Stimulated activated CD4-positive, alpha-beta T cell treated with anti-CD3 and anti-CD28 coated beads, Interleukin-1b, Interleukin-23, amount 100 ng/mL, for 24 hours (primary cell): ENCODE measurements around the gene STIM2.
"Not testable (repeated sequence)": the region's sequence is repeated elsewhere in the genome, so short reads cannot be mapped to it uniquely, and the experiment has no call there.

Experiments used
- DNase-seq, 4 experiments: peaks; one replicate each; pipeline ENCODE4 v3.0.0-alpha.2; 2020; ENCODE audit warnings: low read depth in 4 of 4, low spot score in 1 of 4

STIM2 gene

GRCh38 chr4:26947318-26947717 lies 86.7 kb downstream of the STIM2 start:
- no peak for DNase-seq

GRCh38 chr4:26950446-26950845 lies 89.8 kb downstream of the STIM2 start:
- DNase-seq, result no peak

DNA sequence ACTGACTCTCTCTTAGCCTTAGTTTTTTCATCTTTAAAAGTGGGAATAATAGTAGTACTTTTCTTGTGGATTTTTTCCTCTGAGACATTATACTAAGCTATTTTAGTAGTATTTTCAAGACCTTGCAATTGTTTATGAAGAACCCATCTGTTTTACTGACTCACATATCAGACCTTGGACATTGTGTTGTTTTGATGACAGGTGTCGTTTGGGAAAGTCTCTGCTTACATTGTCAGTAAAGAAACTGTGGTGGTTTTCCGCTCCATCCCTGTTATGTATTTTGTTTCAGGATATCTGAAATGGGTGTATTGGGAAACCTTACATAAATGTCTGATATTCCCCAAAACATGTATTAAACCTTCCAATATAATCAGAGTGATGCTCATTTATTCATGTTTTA lies 92.2 kb downstream of the STIM2 start:
- no peak for DNase-seq

GRCh38 chr4:26953366-26953765 lies 92.7 kb downstream of the STIM2 start:
- no peak for DNase-seq

DNA sequence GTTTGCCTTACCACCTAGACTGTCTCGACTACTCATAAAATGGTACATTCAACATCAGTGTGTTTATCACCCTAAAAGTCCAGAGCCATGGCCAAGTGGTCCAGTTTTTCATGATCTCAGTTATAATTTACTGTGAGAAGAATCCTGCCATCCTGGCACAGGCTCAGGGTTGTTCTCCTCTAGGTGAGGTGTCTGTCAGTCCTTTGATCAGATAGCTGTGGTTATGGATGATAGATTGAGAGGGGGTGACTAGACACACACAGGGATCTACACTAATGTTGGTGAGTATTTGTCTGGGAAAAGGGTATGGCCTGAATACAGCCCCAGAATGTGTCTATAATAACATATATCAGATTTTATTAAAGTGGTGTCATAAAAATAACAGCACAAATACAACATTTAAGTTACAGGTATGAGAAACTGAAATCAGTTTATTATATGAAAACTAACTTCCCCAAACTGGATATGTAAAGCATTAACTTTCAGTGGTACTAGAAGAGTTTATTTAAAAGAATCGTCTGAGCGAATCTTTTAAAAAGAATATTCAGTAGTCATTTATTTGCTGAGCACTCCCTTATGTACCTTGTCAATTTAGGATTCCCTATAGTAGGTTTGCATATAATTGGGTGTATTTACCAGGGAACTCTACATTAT lies 93.3 kb downstream of the STIM2 start:
- no peak for DNase-seq

- DNase-seq, result no peak
Observed at GRCh38 chr4:26955241-26955640, 94.6 kb downstream of the STIM2 start.

DNA sequence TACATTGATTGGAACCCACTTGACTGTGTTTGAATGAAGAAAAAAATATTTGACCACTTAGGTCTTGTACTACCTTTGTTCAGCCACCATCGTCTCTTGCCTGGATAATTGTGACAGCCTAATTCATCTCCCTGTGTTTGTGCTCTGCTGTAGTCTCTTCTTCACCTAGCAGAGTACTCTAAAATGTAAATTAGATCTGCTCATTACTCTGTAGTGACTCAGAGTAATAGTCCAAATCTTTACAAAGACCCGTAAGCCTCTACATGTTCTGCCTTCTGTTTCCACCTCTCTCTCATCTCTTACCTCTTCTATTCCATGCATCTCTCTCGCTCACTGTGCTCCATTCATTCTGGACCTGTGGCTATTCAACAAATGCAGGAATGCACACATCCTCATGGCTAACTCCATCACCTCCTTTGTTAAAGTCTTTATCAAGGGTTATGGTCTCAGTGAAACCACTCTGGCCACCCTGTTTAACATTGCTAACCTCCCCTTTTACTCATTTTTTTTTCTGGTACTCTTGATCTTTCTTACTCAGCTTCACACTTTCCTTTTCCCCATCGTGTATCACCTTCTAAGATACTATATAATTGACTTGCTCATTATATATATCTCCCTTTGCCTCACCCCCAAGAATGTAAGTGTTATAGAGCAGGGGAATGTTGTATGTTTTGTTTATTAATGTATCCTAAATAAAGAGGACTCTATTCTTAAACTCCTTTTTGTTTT lies 98.4 kb downstream of the STIM2 start:
- no peak for DNase-seq

DNA sequence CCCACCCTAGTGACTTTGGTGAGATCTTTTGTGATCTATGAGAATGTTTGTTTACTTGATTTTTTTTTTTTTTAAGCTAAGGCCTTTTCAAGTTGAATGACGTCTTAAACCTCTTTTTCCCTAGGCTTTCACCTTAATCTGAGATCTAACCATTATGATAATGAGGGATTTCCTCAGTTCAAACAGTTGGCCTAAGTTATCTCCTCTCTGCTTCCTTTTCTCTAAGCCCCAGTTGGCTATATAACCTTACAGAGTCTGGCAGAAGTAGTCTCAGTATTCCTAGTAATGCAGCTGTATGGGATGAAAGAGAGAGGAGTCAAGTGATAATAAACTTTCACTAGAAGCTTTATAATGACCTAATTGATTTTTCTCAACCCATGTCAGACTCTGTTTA lies 99.0 kb downstream of the STIM2 start:
- no peak for DNase-seq

GRCh38 chr4:26962720-26963119 lies 102.1 kb downstream of the STIM2 start:
- DNase-seq, result no peak

DNA sequence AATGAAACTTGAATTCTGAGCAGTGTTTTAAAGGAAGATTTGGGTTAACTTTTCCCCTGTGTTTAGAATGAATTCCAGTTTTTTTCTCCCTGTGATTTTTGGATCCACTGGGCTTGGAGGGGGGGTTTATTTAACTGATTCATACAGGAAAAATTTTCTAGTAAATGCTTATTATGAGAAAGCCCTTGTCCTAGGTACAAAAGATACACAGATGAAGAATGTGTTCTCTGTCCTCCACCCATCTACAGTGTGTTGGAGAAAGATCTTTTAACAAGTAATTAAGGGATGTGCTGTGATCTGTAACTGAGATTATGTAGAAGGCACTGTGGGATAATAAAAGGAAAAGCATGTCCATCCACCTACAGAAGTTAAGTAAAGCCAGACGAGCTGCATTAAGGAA lies 103.9 kb downstream of the STIM2 start:
- DNase-seq, result no peak

DNA sequence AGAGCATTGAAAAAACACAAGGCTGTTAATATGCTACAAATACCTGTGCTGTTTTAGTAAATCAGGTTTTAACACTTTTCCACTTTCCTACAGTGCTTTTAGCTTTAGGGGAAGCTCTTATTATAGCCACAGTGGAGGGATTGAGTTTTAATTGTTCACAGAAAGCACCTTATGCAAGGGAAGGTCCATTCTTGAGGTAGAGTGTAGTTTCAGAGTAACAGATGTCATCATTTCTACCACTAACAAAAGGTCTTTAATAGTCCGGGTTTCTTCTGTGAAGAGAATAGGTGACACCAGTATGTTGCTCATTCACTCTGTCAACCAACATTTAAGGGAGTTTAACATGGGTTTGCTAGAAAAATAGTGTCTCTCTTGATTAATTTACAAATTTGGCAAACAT lies 104.4 kb downstream of the STIM2 start:
- no peak for DNase-seq

DNA sequence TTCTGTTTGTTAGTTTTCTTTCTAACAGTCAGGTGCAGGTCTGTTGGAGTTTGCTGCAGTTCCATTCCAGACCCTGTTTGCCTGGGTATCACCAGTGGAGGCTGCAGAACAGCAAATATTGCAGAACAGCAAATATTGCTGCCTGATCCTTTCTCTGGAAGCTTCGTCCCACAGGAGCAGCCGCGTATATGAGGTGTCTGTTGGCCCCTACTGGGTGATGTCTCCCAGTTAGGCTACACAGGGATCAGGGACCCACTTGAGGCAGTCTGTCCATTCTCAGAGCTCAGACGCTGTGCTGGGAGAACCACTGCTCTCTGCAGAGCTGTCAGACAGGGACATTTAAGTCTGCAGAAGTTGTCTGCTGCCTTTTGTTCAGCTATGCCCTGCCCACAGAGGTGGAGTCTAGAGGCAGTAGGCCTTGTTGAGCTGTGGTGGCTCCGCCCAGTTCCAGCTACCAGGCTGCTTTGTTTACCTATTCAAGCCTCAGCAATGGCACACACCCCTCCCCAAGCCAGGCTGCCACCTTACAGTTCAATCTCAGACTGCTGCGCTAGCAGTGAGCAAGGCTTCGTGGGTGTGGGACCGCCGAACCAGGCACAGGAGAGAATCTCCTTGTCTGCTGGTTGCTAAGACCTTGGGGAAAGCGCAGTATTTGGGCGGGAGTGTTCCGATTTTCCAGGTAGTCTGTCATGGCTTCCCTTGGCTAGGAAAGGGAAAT lies 115.0 kb downstream of the STIM2 start:
- DNase-seq, result not testable (repeated sequence)

DNA sequence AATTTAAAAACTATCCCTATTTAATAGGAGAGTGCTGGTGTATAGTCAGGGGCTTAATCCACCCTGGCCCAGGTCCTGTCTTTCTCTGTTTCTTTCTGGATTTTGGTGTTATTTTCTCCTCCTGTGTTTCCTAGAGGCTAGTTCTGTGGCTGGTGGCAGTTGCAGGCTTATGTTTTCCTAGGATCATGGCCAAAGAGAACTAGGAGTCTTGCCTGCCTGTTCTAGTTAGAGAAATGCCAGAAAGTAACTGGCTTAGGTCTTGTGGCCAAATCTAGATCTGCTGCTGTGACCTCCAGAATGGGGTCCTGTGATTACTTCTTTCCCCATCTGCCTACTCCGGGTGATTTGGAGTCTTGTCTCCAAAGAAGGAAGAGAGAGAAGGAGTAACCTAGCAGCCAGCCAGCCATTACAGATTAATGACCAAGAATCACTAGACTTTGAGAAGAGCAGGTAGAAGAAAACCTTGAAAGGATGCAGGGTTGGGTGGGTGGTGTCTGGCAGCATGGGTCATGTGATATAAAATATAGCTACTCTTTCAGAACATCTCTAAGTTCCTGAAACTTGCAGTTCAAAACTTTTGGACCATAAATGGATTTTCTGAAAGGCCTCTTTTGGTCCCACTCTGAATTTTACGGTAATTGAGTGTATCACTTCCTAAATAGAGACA lies 117.9 kb downstream of the STIM2 start:
- DNase-seq, result no peak

DNA sequence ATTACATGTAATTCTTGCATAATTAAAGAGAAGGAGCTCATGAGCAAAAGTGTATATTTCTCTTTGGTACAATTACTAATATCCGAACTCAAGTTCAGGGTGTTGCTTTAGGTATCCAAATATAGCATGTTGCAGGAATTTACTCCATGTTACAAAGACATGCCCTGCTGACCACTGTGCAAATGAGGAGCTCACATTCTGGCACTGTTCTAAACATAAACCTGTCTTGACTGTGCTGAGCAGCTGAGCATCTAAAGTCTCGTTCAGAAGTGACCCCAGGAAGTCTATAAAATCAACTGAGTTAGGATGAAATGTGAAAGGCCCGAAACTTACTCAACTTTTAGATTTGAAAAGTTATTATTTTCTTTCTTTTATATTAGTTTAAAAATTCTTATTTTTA lies 124.3 kb downstream of the STIM2 start:
- no peak for DNase-seq

DNA sequence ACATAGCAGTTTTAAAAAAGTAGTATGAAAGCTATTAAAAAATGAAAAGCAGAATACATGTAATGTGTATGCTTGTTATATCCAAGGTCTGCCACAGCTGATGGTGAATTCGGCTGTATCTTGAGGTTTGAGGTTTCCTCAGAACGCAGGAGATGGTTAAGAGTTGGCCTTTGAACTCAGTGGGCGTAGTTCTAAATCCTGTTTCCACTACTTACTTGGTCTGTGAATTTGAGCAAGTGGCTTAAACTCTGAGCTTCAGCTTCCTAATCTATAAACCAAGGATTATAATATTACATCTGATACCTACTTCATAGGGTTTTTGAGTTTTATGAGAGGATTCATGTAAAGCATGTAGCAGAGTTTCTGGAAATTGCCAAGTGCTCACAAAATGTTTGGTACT lies 125.2 kb downstream of the STIM2 start:
- no peak for DNase-seq

- no peak for DNase-seq
Observed at GRCh38 chr4:26987191-26987590, 126.5 kb downstream of the STIM2 start.

DNA sequence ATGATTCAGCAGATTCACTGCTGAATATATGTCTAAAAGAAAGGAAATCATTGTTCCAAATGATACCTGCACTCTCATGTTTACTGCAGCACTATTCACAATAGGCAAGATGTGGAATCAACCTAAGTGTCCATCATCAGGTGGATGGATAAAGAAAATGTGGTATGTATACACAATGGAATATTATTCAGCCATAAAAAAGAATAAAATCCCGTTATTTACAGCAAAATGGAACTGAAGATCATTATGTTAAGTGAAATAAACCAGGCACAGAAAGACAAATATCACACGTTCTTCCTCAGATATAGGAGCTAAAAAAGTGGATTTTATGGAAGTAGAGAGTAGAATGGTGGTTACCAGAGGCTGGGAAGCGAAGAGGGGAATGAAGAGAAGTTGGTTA lies 130.4 kb downstream of the STIM2 start:
- no peak for DNase-seq

DNA sequence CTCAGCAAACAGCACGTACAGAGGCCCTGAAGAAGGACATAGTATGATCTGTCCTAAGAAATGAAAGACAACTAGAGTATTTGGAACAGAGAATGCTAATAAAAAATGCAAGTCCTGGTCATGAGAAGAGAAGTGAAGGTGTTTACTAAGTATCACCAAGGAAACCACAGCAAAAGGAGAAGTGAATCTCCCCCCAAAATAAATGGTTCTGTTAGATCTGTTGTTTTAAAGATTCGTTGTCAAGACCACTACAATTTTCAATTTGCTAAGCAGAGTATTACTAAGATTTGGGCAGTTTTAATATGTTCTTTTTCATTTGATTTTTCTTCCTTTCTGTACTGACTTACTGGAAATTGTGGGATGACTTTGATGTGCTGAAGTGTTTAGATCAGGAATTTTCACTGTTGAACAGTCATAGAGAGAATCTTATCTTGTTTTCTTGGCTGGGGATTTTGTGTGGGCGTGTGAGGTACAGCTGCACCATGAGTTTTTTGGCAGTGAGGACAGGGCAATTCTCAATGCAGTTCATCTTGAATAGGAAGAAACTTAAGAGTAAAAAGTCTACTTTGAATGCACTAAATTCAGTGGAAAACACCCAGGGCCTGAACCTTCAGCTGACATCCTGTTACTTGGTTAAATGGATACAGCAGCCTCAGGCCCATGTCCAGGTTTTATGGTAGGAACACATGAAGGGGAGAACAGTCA lies 132.2 kb downstream of the STIM2 start:
- DNase-seq, result peak in 2 of 4 experiments; percentile 14 to 17

DNA sequence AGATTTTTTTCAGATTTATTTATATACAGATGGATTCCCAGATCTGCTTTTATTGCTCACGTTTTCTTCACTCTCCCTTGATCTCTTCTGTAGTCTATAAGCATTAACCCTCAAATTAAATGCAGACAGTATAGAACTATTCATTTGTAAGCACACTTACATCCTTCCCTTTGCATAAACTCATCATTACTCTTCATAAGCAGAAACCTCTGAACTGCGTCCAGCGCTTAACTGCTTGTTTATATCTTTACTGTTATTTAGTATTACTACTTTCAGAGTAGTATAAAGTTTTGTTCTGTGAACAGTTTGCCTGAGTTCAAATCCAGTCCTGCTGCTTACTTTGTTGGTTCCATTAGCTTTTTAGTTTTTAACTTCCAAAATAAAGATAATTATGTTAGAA lies 132.9 kb downstream of the STIM2 start:
- DNase-seq, result no peak

- DNase-seq, result no peak
Observed at GRCh38 chr4:26993967-26994366, 133.3 kb downstream of the STIM2 start.

DNA sequence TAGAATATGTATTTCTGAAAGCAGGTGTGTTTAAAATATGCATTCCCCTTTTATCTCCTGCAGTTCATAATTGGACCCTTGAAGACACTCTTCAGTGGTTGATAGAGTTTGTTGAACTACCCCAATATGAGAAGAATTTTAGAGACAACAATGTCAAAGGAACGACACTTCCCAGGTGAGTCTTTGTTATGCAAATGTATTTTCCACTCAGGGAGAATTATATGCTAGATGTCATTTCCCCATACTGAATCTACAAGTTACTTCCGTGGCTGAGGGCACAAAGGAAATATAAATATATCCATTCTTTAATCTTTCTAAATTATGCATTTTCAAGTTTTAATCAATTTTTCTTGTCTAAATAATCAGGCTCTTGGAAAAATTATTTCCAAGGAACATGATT lies 134.7 kb downstream of the STIM2 start:
- DNase-seq, result no peak
